Amygdala (tissue), 56 donors: ENCODE results near the gene SYT15.
"Not testable (repeated sequence)": the region's sequence is repeated elsewhere in the genome, so short reads cannot be mapped to it uniquely, and the experiment has no call there.

Source experiments
- DNase-seq, 56 donors: peaks; one replicate each; lab custom pipeline; 2025; lab: John Stamatoyannopoulos, UW

Gene SYT15

DNA sequence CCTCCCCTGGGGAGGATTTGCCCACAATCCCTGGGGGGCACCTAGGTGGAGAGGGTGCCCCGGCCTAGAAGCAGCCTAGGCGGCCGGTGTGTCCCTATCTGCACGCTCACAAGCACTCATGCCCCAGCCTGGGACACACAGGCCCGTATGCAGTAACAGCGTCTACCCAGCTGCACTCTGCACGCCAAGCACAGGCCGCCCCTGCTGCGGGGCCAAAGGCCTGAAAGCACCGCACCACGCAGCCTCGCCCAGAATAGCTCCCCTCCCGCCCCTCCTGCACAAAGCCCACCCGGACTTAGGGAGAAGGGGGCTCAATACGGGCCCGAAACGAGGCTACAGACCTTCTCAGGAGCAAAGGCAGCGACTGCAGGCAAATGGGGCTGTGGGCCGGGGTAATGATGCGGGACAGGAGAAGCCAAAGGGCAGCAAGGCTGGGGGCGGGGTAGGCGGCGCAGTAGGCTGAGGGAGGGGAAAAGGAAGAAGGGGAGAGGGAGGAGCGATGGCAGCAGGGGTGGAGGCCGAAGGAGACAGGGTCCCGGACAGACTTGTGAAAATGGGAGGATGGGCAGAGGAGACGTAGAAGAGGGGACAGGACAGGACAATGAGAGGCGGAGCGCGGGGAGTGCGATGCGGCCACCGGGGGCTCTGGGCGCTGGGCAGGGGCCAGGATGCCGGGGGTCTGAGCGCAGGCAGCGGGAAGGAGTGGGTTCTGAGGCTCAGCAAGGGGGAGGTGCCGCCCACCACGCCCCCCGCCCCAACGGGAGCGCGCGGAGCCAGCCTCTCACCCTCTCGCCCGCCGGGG, 23.0 kb upstream of the SYT15 start:
- peak in 1 of 56 donors; percentile 56 for DNase-seq

DNA sequence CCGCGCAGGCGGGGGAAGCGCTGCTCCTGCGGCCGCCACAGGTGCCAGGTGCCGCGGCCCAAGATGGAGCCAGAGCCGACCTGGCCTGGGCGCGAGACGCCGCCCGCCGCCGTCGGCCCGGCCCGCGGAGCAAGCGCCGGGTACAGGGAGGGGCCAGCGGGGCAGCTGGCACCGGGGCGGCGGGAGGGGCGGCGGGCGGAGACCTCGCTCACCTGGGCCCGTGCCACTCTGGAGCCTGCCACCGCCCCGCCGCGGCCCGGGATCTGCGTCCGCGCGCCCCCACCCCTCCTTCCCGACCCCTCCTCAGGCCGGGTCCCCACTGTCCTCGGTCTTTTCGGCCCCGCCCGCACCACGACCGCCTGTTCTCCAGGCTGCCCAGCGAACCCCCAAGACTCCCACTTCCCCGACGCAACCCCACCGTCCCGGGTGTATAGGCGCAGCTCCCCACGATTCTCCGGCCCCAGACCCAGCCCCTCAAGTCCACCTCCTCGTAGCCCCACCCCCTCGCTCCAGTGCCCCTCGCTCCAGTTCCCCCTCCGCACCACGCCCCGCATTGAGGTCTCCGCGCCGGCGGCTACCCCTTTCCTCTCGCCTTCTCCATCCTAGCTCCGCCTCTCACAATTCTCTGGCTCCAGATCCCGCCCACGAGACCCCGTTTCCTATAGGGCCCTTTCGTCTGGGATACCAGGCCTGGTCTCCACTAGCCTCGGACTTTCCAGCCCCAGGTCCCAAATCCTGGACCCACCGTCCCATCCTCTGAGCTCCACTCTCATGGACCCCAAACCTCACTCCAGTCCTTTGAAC, 22.2 kb upstream of the SYT15 start, which contains the start of gene GPRIN2:
GPRIN2 (minus strand) TSS at position 144 of the 804 bp plus-strand sequence. CDS start 5,922 bp downstream, outside the sequence.
- DNase-seq: no peak

DNA sequence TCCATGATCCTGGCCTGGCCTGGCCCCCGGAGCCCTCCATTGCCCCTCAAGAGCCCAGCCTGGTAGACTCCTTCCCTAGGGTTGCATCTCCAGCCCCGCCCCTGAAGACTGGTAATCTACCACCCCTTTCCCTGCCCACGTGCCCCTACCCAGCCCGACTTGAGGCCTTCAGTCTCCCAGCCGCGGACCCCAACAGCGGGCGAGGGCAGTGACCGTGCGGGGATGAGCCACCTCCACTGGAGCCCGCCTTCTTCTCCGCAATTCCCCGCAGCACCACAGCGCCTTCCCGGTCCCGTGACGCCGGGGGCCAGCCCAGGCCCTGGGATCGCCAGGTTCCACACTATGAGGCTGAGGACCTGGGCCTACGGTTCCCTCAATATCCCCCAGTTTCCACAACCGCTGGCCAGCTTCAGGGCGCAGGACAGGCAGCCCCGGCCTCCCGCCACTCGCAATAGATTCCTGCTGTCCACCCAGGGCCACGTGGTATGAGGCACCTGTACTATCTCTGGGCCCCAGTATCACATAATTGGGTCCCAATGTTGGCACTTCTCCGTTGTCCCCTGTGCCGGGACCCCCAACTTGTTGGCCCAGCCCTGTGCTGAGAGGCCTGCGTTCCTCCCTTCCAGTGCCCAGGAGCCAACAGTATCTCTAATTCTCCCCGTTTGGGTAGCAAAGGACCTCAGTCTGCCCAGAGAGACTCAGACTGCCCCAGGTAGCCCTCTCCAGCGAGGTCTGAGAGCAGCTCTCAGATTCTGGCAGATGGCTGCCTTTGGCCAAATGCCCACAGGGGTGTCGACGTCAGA, 21.4 kb upstream of the SYT15 start:
- no peak for DNase-seq

DNA sequence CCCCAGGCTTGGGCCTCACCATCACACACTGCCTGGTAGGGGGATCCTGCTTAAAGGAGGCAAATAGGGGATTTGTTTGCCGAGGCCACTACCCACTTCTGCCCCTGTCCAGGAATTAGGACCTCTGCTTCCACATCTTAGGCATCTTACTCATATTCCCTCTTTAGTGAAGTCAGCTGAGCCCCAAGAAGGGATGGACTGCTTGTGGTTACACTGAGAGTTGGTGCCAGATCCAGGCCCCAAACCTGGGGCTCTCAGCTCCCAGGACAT, 20.9 kb upstream of the SYT15 start:
- DNase-seq: no peak

DNA sequence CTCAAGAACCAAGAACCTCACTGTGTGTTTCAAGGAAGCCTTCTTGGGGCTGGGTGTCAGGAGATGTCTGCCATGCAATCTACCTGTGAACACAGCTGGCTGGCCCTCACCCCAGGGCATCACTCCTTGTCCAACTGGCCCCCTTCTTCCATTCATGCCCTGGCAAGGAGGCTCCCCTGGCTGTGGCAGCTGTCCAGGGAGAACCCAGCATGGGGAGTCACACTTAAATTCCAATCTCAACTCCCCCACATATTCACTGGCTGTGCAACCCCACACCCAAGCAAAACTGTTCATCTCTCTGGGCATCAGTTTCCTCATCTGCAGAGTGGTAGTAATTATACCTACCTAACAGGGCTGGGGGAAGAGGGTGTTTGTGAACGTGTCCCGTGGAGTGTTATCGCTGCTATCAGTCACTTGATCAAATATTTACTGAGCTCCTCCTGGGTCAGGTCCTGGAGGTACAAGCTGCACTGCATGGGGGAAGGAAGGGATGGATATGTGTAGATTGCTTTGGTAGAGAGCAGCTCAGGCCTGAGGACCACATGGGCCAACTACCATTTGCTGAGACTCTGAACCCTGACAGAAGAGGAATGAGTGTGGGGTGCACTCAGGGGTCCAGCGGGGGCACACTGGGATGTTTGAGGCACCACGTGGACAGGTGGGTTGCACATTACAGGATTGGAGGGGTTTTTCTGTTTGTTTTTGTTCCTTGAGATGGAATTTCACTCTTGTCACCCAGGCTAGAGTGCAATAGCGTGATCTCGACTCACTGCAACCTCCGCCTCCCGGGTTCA, 20.3 kb upstream of the SYT15 start:
- no peak for DNase-seq

DNA sequence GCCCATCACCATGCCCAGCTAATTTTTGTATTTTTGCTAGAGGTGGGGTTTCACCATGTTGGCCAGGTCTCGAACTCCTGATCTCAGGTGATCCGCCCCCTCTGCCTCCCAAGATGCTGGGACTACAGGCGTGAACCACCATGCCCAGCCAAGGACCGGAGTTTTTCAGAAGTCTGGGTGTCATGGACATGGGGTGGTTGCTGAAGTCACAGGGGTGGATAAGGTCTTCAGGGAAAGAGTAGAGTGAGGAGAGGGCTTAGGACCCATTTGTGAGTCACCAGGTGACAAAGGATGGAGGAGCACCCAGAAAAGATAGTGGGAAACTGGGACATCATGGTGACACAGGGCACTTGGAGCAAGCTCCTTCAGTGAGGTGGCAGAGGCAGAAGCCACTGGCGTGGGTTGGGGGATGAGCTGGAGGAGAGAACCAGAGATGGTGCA, 19.7 kb upstream of the SYT15 start:
- DNase-seq: no peak

DNA sequence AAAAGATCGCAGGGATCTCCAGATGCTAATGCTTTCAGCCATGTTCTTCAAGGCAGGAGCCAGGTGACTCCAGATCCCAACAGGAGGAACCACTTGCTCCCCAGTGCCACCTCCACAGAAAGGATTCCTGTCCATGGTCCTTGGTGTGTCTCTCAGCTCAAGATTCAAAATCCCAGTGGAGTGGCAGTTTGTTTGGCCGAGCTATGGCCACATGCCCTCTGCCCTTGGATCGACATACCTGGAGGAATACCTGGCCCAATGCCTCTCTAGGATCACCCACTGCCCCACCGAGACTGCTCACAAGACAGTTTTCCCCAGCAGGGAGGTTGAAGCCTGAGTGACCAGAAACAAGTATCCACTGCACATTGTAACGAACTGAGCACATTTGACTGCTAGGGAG, 18.5 kb upstream of the SYT15 start:
- DNase-seq: no peak

DNA sequence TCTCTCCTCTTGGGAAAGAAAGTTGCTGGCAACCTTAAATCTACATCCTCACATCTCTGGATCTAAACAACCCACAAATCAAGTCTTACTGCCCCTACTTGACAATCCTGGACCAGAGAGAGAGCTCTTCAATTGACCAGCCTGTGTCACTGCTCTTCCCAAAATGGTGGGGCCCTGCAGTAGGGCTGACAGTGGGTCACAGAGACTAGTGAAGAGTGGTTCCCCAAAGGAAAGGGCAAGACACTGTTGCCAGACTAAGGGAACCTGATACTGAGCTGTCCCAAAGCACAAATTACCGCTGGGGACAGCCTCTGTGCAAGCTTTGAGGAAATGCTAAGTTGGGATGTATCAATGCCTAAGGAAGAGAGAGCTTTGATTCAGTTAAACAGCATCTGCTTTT, 18.0 kb upstream of the SYT15 start:
- no peak for DNase-seq

DNA sequence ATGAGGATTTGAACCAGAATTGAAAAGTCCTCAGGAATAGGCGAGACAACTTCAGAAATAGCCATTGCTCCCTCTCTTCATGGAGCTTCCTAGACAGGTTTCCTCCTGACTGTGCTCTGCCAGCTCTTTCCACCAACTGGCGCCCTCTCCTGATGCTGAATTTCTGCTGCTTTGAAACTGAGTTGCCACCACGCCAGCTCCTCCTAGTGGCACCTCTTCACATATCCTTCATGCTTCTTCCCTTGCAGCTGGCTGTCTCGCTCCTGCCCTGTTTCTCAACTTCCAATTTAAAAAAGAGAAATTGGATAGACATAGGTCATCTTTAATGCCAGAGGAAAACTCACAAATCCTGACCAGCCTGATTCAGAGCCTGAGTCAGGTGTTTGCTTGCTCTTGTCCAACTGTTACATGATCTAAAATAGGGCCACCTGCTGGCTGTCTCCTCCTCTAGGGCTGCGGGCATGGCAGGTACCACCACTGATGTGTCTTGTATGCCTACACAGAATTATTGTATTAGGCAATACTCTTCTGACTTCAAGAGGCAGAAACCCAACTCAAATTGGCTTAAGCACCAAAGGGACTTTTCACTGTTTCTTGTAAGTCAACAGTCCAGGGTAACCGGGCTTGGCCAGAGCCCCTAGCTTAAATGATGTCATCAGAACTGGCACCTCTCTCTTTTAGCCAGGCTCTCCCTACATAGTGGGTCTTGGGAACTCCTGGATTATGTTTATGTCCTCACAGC, 13.2 kb upstream of the SYT15 start:
- DNase-seq: peak in 27 of 56 donors; percentile 8 to 82 (median 53)

DNA sequence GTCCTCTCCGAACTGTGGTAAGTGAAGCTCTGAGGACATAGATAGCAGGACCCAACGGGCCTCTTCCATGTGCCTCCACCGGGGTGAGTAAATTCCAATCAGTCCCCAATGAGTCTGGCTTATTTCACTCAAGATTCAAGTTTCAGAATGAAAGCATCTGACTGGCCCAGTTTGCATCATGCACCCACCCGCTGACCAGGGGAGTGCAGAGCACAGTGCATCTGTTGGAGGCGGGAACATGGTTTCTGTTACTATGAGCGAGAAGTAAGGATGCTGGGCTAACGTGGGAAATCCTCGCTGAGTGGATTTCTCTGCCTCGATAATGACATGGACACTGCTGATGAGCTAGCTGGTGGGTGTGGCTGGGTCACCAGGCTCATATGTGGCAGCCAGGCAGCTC, 11.8 kb upstream of the SYT15 start:
- not testable (repeated sequence) for DNase-seq

DNA sequence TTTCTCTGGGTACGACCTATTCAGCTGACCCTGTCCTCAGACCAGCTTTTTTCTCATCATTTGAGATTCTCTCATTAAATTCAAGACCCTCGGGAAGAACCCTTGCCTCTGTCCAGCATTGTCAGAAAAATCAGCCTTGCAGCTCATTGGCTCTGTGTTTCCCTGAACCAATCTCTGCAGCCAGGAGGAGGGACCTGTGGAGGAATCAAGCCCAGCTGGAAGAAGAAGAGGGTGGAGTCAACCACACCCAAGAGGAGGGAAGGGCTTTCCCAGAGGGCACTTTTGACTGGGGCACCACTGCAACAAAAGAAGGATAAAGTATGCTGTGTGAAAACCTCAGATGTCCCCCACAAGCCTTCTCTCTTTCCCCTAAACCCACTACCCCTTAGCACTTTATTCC, 8.3 kb upstream of the SYT15 start:
- DNase-seq: not testable (repeated sequence)

DNA sequence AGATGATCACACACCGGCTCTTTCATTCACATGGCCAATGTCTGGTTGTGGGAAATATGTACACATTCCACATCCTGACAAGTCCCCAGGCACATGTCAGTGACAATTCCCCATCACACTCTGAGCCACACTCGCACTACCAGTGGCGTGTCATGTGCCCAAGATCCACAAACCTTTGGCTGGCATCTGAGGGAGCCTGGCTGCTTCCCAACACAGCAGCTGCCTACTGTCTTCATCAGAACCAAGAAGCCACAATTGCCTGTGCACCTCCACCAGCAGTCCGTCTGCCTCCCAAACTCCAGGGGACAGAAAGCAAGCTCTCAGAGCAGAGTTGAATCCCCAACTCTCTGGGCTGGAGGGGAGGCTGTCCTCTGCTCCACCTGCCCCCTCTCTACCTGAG, 6.2 kb upstream of the SYT15 start:
- DNase-seq: not testable (repeated sequence)

DNA sequence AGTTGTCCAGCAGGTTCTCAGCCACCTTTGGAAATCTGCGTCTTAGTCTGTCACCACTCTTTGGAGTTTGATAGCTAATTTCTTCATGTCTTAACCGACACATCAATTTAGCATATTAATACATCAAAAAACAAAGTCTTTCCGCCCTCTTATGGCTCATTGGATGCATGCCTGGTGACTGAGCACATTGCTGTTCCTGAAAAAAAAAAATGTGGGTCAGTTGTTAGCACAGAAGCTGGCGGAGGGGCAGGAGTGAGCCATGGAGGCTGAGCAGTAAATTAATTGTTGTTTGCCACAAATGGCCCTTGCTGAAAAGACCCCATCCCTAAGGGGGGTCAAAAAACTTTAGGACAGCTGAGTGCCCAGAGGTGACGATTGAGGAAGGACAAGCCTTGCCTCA, 5.6 kb upstream of the SYT15 start:
- DNase-seq: not testable (repeated sequence)

DNA sequence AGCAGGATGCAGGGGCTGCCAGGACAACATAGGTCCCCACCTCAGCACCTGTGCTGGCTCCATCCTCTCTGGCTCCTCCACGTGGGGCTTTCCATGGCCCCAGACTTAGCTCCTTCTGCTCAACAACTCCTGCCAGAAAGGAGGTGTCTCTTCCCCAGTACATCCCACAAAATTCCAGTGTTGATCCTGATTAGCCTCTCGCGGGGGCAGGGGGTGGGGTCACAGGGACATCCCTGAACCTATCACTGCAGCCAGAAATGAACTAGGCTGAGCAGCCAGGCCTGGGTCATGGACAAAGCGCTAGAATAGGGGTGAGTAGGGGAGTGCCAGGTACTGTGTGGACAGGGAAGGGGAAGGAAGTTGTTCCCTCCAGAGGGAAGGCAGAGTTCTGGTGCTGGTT, 5.0 kb upstream of the SYT15 start:
- DNase-seq: not testable (repeated sequence)

DNA sequence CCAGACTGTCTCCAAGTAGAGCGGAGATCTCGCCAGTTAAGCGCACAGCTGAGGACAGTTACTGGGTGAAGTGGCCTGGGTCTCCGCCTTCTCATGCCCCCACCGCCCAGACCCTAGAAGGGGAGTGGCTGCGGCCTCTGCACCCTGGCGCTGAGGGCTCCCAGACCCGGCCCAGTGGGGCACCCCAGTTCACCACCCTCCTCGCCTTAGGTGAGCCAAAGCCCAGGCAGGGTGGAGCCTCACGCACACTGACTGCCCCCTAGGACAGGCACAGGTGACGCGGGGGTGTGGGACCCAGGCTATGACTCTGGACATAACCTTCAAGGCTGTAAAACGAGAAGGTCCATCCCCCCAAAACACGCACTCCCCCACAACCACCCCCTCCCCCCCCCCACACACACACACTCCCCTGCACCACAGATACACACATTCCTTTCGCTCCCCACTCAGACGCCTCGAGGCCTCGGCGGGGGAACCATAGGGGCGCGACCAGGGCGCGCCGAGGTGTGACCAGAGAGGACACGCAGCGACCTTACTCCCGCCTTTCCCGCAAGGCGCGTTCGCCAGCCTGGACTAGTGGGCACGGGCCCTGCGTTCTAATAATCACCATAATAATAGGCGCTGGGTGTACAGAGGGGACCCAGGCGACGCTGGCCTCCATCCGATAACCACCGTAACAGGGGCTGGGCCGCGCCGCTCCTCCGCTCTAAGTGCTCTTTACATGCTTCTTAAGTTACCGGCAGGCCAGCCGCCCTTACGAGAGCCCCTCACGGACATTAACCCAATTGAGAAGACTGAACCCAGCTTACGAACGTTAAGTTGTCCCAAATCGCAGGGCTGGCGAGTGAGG, 1.1 kb upstream of the SYT15 start:
- DNase-seq: not testable (repeated sequence)

DNA sequence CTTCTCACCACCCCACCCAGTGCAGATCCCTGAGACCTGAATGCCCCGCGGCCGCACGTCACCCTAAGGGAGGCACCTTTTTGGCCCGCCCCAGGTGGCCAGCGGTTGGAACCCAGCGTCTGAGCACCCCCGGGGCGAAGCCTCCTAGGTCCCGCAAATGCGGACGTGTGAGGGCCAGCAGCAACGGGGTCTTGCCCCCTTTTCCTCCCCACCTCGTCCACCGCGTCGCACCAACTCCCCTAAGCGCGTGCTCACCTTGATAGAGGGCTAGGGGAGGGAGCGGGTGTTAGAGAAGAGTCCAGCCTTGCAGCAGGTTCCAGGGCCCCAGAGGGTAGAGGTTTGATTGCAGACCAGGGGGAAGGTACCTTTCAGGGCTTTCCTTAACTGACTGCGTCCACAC, 450 bp downstream of the SYT15 start:
- not testable (repeated sequence) for DNase-seq

DNA sequence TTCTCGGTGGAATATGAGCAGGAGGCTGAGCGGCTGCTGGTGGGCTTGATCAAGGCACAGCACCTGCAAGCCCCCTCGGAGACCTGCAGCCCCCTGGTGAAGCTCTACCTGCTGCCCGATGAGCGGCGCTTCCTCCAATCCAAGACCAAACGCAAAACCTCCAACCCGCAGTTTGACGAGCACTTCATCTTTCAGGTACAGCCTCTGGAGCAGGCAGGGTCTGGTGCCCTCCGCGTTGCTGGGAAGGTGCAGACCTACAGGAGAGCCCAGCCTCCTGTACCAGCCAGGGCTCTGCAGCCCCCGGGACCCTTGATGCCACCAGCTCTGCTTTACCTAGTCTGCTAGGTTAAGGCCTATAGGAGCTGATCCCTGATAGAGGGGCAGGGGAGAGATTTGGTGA, 3.1 kb downstream of the SYT15 start:
- DNase-seq: not testable (repeated sequence)

DNA sequence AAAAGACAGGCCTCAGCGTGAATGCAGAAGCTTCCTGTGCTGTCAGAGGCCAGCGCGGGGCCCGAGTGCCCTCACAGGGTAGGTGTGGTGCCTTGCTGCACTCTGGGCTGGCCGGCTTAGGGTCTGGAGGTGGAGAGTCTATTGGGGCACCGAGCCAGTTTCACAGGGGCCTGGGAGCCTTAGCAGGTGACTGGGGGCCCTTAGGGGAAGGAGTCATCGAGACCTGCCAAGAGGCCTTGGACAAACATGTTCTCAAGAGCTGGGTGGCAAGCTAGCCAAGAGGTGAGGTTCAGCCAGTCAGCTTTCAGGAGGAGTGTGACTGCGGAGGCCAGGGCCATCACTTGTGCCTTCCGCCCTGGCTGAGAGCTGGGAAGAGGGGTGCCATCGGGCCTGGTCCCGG, 3.6 kb downstream of the SYT15 start:
- not testable (repeated sequence) for DNase-seq

DNA sequence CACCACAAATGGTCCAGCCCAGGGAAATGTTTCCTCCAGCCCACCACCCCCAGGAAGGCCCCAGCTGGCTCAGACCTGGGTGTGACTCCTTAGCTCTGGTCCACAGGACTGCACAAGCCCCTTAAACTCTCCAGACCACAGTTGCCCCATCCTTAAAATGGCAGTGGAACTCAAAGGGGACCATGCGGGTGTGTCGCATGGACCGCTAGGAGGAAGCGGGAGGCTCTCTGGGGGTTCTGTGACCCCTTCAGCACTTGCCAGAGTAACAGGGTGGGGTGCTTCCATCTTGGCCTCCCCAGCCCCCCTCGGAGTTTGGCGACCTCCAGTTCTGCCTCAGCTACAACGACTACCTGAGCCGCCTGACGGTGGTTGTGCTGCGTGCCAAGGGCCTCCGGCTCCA, 5.3 kb downstream of the SYT15 start:
- DNase-seq: not testable (repeated sequence)
